SK-N-SH (cell line): ENCODE data around the gene RAB20. TPM values are rescaled to one million over a fixed set of nuclear protein-coding genes. Genes with fewer than 3 reads are reported as not detected.

ENCODE experiments used
- CTCF ChIA-PET: fragments of 300-600, 350-600 bp; formaldehyde crosslinking; extraction: SDS; loops from one replicate; lab custom pipeline; 2021; lab: Yijun Ruan, JAX
- POLR2A ChIA-PET: fragments of 350-600 bp; sonication (Branson Sonifier 250); formaldehyde crosslinking; extraction: SDS; loops from one replicate; lab custom pipeline; 2020; ENCODE audit warnings: antibody characterized with exemption, inconsistent platforms; lab: Yijun Ruan, JAX
- DNase-seq: peaks from one replicate; pipeline ENCODE4 v3.0.0; 2012
- H2AFZ ChIP-seq: fragments of 200-600 bp; sonication (generic); 2 replicates; pipeline ENCODE4 v1.8.1; 2016; ENCODE audit warnings: antibody characterized with exemption, mild to moderate bottlenecking, low read depth
- H3F3A ChIP-seq: fragments of 200-600 bp; sonication (generic); replicated peaks from 2 replicates; pipeline ENCODE3; 2016; ENCODE audit warnings: antibody characterized with exemption, mild to moderate bottlenecking; ENCODE audit not compliant: insufficient read depth
- H3K27ac ChIP-seq, 2 experiments: fragments of 200-500 bp in 1 of 2; fragments of 200-600 bp in 1 of 2; sonication (Bioruptor generic) in 1 of 2; sonication (generic), shearing (Covaris generic) in 1 of 2; 2 replicates each; pipeline versions ENCODE4 v1.5.1 to v1.6.1; 2014 to 2016; ENCODE audit warnings: low read depth in 2 of 2, inconsistent platforms in 1 of 2, low read length in 1 of 2, mild to moderate bottlenecking in 1 of 2, mixed read lengths in 1 of 2
- H3K27me3 ChIP-seq: fragments of 200-600 bp; sonication (generic), shearing (Covaris generic); 2 replicates; pipeline ENCODE4 v1.6.1; 2016; ENCODE audit warnings: mixed run types; ENCODE audit not compliant: insufficient read depth
- H3K36me3 ChIP-seq, 2 experiments: fragments of 200-500 bp in 1 of 2; fragments of 200-600 bp in 1 of 2; sonication (Bioruptor generic) in 1 of 2; sonication (generic) in 1 of 2; replicated peaks in 1 of 2; 2 replicates each; pipeline versions ENCODE3 to v1.5.1; 2014 to 2016; ENCODE audit warnings: low read length in 1 of 2, mild to moderate bottlenecking in 1 of 2; ENCODE audit not compliant: insufficient read depth in 2 of 2, control insufficient read depth in 1 of 2
- H3K4me1 ChIP-seq, 2 experiments: fragments of 200-500 bp in 1 of 2; fragments of 200-600 bp in 1 of 2; sonication (Bioruptor generic) in 1 of 2; sonication (generic), shearing (Covaris generic) in 1 of 2; 2 replicates each; pipeline versions ENCODE4 v1.5.1 to v1.6.1; 2014 to 2016; ENCODE audit warnings: low read depth in 1 of 2, low read length in 1 of 2, mixed run types in 1 of 2; ENCODE audit not compliant: insufficient read depth in 2 of 2, control insufficient read depth in 1 of 2
- H3K4me2 ChIP-seq: fragments of 200-600 bp; sonication (generic), shearing (Covaris generic); 2 replicates; pipeline ENCODE4 v1.6.1; 2017; ENCODE audit warnings: mixed run types
- H3K4me3 ChIP-seq, 2 experiments: fragments of 200-500 bp in 1 of 2; fragments of 200-600 bp in 1 of 2; sonication (Bioruptor generic) in 1 of 2; sonication (generic), shearing (Covaris generic) in 1 of 2; 2 replicates each; pipeline versions ENCODE4 v1.5.1 to v1.8.1; 2014 to 2016; ENCODE audit warnings: low read depth in 2 of 2, inconsistent platforms in 1 of 2, low read length in 1 of 2, mild to moderate bottlenecking in 1 of 2, mixed read lengths in 1 of 2, moderate library complexity in 1 of 2
- H3K79me2 ChIP-seq: fragments of 200-600 bp; sonication (generic); 2 replicates; pipeline ENCODE4 v1.8.1; 2017; ENCODE audit warnings: mild to moderate bottlenecking; ENCODE audit not compliant: insufficient read depth
- H3K9ac ChIP-seq: fragments of 200-600 bp; sonication (generic); 2 replicates; pipeline ENCODE4 v1.6.1; 2017; ENCODE audit warnings: mixed run types
- H3K9me2 ChIP-seq: fragments of 200-600 bp; sonication (generic); 2 replicates; pipeline ENCODE4 v1.6.1; 2017; ENCODE audit warnings: mixed run types
- H3K9me3 ChIP-seq: fragments of 200-600 bp; sonication (generic); 2 replicates; pipeline ENCODE4 v1.6.1; 2017; ENCODE audit warnings: mixed run types, mild to moderate bottlenecking, moderate library complexity
- H4K20me1 ChIP-seq: fragments of 200-600 bp; sonication (generic); 2 replicates; pipeline ENCODE4 v1.6.1; 2017; ENCODE audit warnings: mild to moderate bottlenecking, mixed run types; ENCODE audit not compliant: insufficient read depth
- ELF1 ChIP-seq: IDR thresholded peaks from 2 replicates; pipeline ENCODE4 v1.4.0; 2012
- EP300 ChIP-seq, 2 experiments: IDR thresholded peaks; 2 replicates each; pipeline versions ENCODE4 v1.4.0 to v1.6.1; 2012; ENCODE audit warnings: borderline replicate concordance in 1 of 2, low read depth in 1 of 2, low read length in 1 of 2
- FOSL2 ChIP-seq: IDR thresholded peaks from 2 replicates; pipeline ENCODE4 v1.4.0; 2012; ENCODE audit warnings: low read depth, mild to moderate bottlenecking, moderate library complexity, borderline replicate concordance
- PBX3 ChIP-seq: IDR thresholded peaks from 2 replicates; pipeline ENCODE4; 2012
- POLR2AphosphoS5 ChIP-seq: IDR thresholded peaks from 2 replicates; pipeline ENCODE4 v1.6.1; 2012; ENCODE audit warnings: low read depth, low read length
- RAD21 ChIP-seq: IDR thresholded peaks from 2 replicates; pipeline ENCODE4 v1.6.1; 2012; ENCODE audit warnings: mild to moderate bottlenecking, low read length
- RCOR1 ChIP-seq: fragments of 150-350 bp; IDR thresholded peaks from 2 replicates; pipeline ENCODE4 v1.6.1; 2017; ENCODE audit warnings: antibody characterized with exemption, low read length
- SIN3A ChIP-seq: IDR thresholded peaks from 2 replicates; pipeline ENCODE4 v1.6.1; 2012; ENCODE audit warnings: low read depth, mild to moderate bottlenecking, low read length, moderate library complexity, borderline replicate concordance
- TAF1 ChIP-seq: IDR thresholded peaks from 2 replicates; pipeline ENCODE4 v1.6.1; 2012; ENCODE audit warnings: low read depth, mild to moderate bottlenecking, low read length, moderate library complexity, borderline replicate concordance
- TEAD4 ChIP-seq: IDR thresholded peaks from 2 replicates; pipeline ENCODE4 v1.4.0; 2012; ENCODE audit warnings: mild to moderate bottlenecking, borderline replicate concordance; ENCODE audit not compliant: insufficient read depth
- YY1 ChIP-seq: IDR thresholded peaks from 2 replicates; pipeline ENCODE4 v1.4.0; 2012; ENCODE audit warnings: low read depth, mild to moderate bottlenecking
- WGBS: methylation state at CpG from one replicate; pipeline ENCODE4 v1.1.6; 2017; ENCODE audit warnings: low lambda C conversion rate; 5-methylcytosine and 5-hydroxymethylcytosine counted together
- polyA plus RNA-seq, 3 experiments: library from polyadenylated mRNA; depleted of rRNA; stranded (reverse); fragments of >200 nt; gene quantifications; 2 replicates each; pipeline ENCODE4 v1.2.3, GENCODE V29; 2012
- TF ChIP-seq, protein P1 (sequence below): fragments of 150-350 bp; IDR thresholded peaks from 2 replicates; pipeline ENCODE4 v1.6.1; 2016; ENCODE audit warnings: mild to moderate bottlenecking, low read depth, low read length
- TF ChIP-seq, protein P2 (sequence below): IDR thresholded peaks from 2 replicates; pipeline ENCODE4 v1.4.0; 2012; ENCODE audit warnings: low read depth
- TF ChIP-seq, protein P3 (sequence below): IDR thresholded peaks from 2 replicates; pipeline ENCODE4 v1.6.1; 2012; ENCODE audit warnings: mild to moderate bottlenecking, low read depth, low read length, moderate library complexity

The RAB20 gene
- polyA plus RNA-seq, 1 of the 3 experiments (the other 2 are of a cell fraction), result 5.2 TPM

GRCh38 chr13:110554227-110554836 is 7.2 kb downstream of the RAB20 start:
- Histone ChIP-seq H3K36me3 (no peaks in the 10 kb centered on the region), H3K9me2 (no peaks in the 10 kb centered on the region), H4K20me1 (no peaks in the 10 kb centered on the region), H2AFZ (no peak overlapping the region)
- POLR2A ChIA-PET, result no interaction called here
- no peak for TF ChIP-seq SIN3A
- TF ChIP-seq RCOR1, result no peak
- TF ChIP-seq, protein P1, sequence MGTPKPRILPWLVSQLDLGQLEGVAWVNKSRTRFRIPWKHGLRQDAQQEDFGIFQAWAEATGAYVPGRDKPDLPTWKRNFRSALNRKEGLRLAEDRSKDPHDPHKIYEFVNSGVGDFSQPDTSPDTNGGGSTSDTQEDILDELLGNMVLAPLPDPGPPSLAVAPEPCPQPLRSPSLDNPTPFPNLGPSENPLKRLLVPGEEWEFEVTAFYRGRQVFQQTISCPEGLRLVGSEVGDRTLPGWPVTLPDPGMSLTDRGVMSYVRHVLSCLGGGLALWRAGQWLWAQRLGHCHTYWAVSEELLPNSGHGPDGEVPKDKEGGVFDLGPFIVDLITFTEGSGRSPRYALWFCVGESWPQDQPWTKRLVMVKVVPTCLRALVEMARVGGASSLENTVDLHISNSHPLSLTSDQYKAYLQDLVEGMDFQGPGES, result no peak
- TF ChIP-seq POLR2AphosphoS5, result no peak
- TF ChIP-seq ELF1, result no peak
- TF ChIP-seq FOSL2, result no peak
- no peak for TF ChIP-seq RAD21
- TF ChIP-seq TAF1, result no peak
- TF ChIP-seq, all 33 proteins: peak for 0
- Histone ChIP-seq H3F3A (peaks cover under 1% of the 10 kb centered on the region), H3K4me1 (peaks cover under 1 to 4% of the 10 kb centered on the region in 2 experiments; a peak in 1 of 4 replicates), H3K4me2 (no peak overlapping the region), H3K27ac (no peak overlapping the region), H3K4me3 (no peak overlapping the region), H3K9ac (no peak overlapping the region), H3K79me2 (no peaks in the 10 kb centered on the region), H3K9me3 (no peaks in the 10 kb centered on the region), H3K27me3 (no peaks in the 10 kb centered on the region)
- CTCF ChIA-PET, result interaction anchor here (1.1 to 1.3 kb wide), 3 partner anchors 26 to 98 kb away, joined by 3 to 5 read pairs (median 4); no protein-coding TSS in a partner anchor
- no peak for DNase-seq
- WGBS, result 92% methylated on average over 7 of the region's 8 CpGs

DNA sequence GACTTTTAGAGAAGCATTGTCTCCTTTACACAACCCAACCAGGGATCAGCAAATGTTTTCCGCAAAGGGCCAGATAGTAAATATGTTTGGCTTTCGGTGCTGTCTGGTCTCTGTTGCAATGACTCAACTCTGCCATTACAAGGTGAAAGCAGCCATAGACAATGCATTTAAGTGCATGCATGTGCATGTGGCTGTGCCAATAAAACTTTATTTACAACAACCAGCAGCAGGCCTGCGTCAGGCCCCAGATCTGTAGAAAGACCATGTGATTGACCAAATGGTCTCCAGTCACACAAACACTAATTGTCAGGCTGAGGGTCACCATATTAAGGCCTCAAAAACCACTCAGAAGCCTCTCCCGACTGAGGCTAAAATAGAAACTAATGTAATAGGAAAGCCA is 8.1 kb downstream of the RAB20 start:
- no peaks in the 10 kb centered on the region for H3K9me2 ChIP-seq
- H3K9me3 ChIP-seq, result no peaks in the 10 kb centered on the region
- no peaks in the 10 kb centered on the region for H4K20me1 ChIP-seq
- WGBS, result 73% methylated on average over 4 of the region's 4 CpGs
- H3F3A ChIP-seq, result peaks cover 2% of the 10 kb centered on the region
- no peak overlapping the region for H3K4me2 ChIP-seq
- POLR2A ChIA-PET, result no interaction called here
- H3K4me1 ChIP-seq, result peaks cover 3 to 4% of the 10 kb centered on the region in 2 experiments; a peak in 1 of 4 replicates
- CTCF ChIA-PET, result interaction anchor here (1.2 to 1.3 kb wide), 3 partner anchors 25 to 98 kb away, joined by 3 to 5 read pairs (median 4); no protein-coding TSS in a partner anchor
- H3K4me3 ChIP-seq, result no peak overlapping the region
- H3K9ac ChIP-seq, result no peak overlapping the region
- H3K36me3 ChIP-seq, result no peaks in the 10 kb centered on the region
- DNase-seq, result no peak
- no peak overlapping the region for H3K27ac ChIP-seq
- TF ChIP-seq, protein P2, sequence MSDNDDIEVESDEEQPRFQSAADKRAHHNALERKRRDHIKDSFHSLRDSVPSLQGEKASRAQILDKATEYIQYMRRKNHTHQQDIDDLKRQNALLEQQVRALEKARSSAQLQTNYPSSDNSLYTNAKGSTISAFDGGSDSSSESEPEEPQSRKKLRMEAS, result no peak
- TF ChIP-seq PBX3 (no peak), EP300 (IDR thresholded peaks at IDR 0.05; ENCODE audit: borderline replicate concordance in 1 of 2, low read depth in 1 of 2, low read length in 1 of 2) (no peak), TAF1 (no peak), YY1 (no peak), TEAD4 (no peak)
- TF ChIP-seq, protein P1, result no peak
- TF ChIP-seq, protein P3, sequence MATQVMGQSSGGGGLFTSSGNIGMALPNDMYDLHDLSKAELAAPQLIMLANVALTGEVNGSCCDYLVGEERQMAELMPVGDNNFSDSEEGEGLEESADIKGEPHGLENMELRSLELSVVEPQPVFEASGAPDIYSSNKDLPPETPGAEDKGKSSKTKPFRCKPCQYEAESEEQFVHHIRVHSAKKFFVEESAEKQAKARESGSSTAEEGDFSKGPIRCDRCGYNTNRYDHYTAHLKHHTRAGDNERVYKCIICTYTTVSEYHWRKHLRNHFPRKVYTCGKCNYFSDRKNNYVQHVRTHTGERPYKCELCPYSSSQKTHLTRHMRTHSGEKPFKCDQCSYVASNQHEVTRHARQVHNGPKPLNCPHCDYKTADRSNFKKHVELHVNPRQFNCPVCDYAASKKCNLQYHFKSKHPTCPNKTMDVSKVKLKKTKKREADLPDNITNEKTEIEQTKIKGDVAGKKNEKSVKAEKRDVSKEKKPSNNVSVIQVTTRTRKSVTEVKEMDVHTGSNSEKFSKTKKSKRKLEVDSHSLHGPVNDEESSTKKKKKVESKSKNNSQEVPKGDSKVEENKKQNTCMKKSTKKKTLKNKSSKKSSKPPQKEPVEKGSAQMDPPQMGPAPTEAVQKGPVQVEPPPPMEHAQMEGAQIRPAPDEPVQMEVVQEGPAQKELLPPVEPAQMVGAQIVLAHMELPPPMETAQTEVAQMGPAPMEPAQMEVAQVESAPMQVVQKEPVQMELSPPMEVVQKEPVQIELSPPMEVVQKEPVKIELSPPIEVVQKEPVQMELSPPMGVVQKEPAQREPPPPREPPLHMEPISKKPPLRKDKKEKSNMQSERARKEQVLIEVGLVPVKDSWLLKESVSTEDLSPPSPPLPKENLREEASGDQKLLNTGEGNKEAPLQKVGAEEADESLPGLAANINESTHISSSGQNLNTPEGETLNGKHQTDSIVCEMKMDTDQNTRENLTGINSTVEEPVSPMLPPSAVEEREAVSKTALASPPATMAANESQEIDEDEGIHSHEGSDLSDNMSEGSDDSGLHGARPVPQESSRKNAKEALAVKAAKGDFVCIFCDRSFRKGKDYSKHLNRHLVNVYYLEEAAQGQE, result no peak
- no peaks in the 10 kb centered on the region for H3K79me2 ChIP-seq
- no peak overlapping the region for H2AFZ ChIP-seq
- no peaks in the 10 kb centered on the region for H3K27me3 ChIP-seq
